Body of pancreas (tissue), 4 donors: ENCODE measurements around the gene DUSP18. TPM values are rescaled to one million over a fixed set of nuclear protein-coding genes. Genes with fewer than 3 reads are reported as not detected.

Experiments used
- ATAC-seq: fragments of 150-250 bp; one replicate; pipeline ENCODE4 v1.9.1; 2016
- DNase-seq, 4 donors: peaks; one replicate each; pipeline ENCODE4 v3.0.0-alpha.2; 2019
- H3K27ac ChIP-seq, 4 donors: fragments of 200-600 bp; sonication (generic); 1 replicate in 3 of 4; 2 replicates in 1 of 4; pipeline versions ENCODE4 v1.5.1 to v1.6.1; 2016 to 2019; ENCODE audit warnings: mild to moderate bottlenecking in 1 of 4, mixed read lengths in 1 of 4, moderate library complexity in 1 of 4
- H3K27me3 ChIP-seq, 2 donors: fragments of 200-600 bp; sonication (generic); one replicate each; pipeline ENCODE4 v1.6.0; 2016; ENCODE audit warnings: mild to moderate bottlenecking in 1 of 2
- H3K36me3 ChIP-seq, 2 donors: fragments of 200-600 bp; sonication (generic); replicated peaks in 1 of 2; 2 replicates each; pipeline ENCODE4 v1.5.1; 2016; ENCODE audit warnings: low read depth in 2 of 2; ENCODE audit not compliant: insufficient read depth in 1 of 2
- H3K4me1 ChIP-seq: fragments of 200-600 bp; sonication (generic); one replicate; pipeline ENCODE4 v1.6.0; 2016
- H3K4me3 ChIP-seq, 2 donors: fragments of 200-600 bp; sonication (generic); 1 replicate in 1 of 2; 2 replicates in 1 of 2; pipeline ENCODE4 v1.5.1; 2016 to 2019
- H3K9me3 ChIP-seq, 3 donors: fragments of 200-600 bp; sonication (generic); 1 replicate in 2 of 3; 2 replicates in 1 of 3; pipeline ENCODE4 v1.5.1; 2016
- CTCF ChIP-seq, 7 experiments: fragments of 450-650 bp in 4 of 7; fragments of 200-600 bp in 3 of 7; sonication (generic) in 3 of 7; IDR thresholded peaks; one replicate each; pipeline ENCODE4 v1.5.1; 2016 to 2019; ENCODE audit warnings: antibody characterized with exemption in 7 of 7
- POLR2A ChIP-seq, 3 donors: fragments of 450-650 bp; IDR thresholded peaks; one replicate each; pipeline ENCODE4 v1.6.1; 2016; ENCODE audit warnings: antibody characterized with exemption in 3 of 3, mild to moderate bottlenecking in 2 of 3
- WGBS, 2 donors: methylation state at CpG; one replicate each; pipeline ENCODE4 v1.1.5; 2017; 5-methylcytosine and 5-hydroxymethylcytosine counted together
- intact Hi-C: fragments of 100-400 bp; cut with DNase I; formaldehyde crosslinking; loops from one replicate; pipeline ENCODE4 v1.15.1; 2023
- total RNA-seq, 2 donors: library from RNA; depleted of rRNA; stranded (reverse); fragments of >200 nt; gene quantifications; one replicate each; pipeline ENCODE4 v1.1.0, GENCODE V29; 2016

The DUSP18 gene
- total RNA-seq, 2 donors from 2014 or later, result 2.3 to 19.1 TPM

- H3K27ac ChIP-seq, result no peak overlapping the region
- H3K27me3 ChIP-seq, result no peaks in the 10 kb centered on the region
- no peak overlapping the region for H3K4me3 ChIP-seq
- WGBS, 2 donors, result 55 to 78% methylated on average over 3 of the region's 3 CpGs
- H3K9me3 ChIP-seq, result no peaks in the 10 kb centered on the region
- DNase-seq (peak in 3 of 4 donors; percentile 50 to 59 (median 58)), ATAC-seq (peak; percentile 21)
- intact Hi-C loops, result loop anchor here (10.0 kb wide), 1 partner anchor 276 kb away; no protein-coding TSS in a partner anchor
- H3K36me3 ChIP-seq, result no peaks in the 10 kb centered on the region
- H3K4me1 ChIP-seq, result peaks cover 7% of the 10 kb centered on the region
- TF ChIP-seq POLR2A (IDR thresholded peaks at IDR 0.05) (no peak), CTCF (IDR thresholded peaks at IDR 0.05) (no peak)
Observed at GRCh38 chr22:30648825-30649224, 18.9 kb downstream of the DUSP18 start.

DNA sequence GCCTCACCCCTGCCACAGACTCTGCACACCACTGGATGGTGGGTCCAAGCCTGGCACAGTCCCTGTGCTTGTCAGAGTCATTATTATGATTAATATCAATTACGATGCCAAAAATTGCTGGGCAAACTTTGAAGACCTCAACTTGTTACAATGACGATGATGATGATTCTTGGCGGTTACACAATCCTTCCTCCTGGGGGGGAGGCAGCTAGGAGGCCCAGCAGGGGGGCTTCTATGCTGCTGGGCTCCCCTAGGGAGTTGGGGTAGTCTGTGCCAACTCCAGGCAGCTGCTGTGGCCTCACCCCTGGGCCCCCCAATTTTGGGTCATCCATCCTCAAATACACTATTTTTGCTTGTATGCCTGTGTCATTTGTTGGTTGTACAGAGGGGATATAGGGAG is 20.1 kb downstream of the DUSP18 start:
- WGBS, 2 donors, result 82% methylated on average over 3 of the region's 3 CpGs; no CpG with 5 or more reads in 1 of the 2 donors
- Histone ChIP-seq H3K36me3 (no peaks in the 10 kb centered on the region), H3K4me3 (no peak overlapping the region), H3K9me3 (no peaks in the 10 kb centered on the region), H3K4me1 (peaks cover 7% of the 10 kb centered on the region), H3K27me3 (no peaks in the 10 kb centered on the region), H3K27ac (no peak overlapping the region)
- ATAC-seq (no peak), DNase-seq (no peak)
- intact Hi-C loops, result loop anchor here (10.0 kb wide), 1 partner anchor 277 kb away; no protein-coding TSS in a partner anchor
- TF ChIP-seq POLR2A (IDR thresholded peaks at IDR 0.05), result no peak
- no peak for TF ChIP-seq CTCF (IDR thresholded peaks at IDR 0.05)

GRCh38 chr22:30646518-30647160 is 21.0 kb downstream of the DUSP18 start:
- TF ChIP-seq CTCF (IDR thresholded peaks at IDR 0.05) (no peak), POLR2A (IDR thresholded peaks at IDR 0.05) (no peak)
- DNase-seq (no peak), ATAC-seq (no peak)
- H3K36me3 ChIP-seq, result no peaks in the 10 kb centered on the region
- H3K4me1 ChIP-seq, result peaks cover 7% of the 10 kb centered on the region
- WGBS, 2 donors, result 93 to 96% methylated on average over 19 to 21 of the region's 25 CpGs
- no peaks in the 10 kb centered on the region for H3K27me3 ChIP-seq
- H3K4me3 ChIP-seq, result no peak overlapping the region
- no peak overlapping the region for H3K27ac ChIP-seq
- intact Hi-C loops, result loop anchor here (10.0 kb wide), 1 partner anchor 278 kb away; no protein-coding TSS in a partner anchor
- no peaks in the 10 kb centered on the region for H3K9me3 ChIP-seq

DNA sequence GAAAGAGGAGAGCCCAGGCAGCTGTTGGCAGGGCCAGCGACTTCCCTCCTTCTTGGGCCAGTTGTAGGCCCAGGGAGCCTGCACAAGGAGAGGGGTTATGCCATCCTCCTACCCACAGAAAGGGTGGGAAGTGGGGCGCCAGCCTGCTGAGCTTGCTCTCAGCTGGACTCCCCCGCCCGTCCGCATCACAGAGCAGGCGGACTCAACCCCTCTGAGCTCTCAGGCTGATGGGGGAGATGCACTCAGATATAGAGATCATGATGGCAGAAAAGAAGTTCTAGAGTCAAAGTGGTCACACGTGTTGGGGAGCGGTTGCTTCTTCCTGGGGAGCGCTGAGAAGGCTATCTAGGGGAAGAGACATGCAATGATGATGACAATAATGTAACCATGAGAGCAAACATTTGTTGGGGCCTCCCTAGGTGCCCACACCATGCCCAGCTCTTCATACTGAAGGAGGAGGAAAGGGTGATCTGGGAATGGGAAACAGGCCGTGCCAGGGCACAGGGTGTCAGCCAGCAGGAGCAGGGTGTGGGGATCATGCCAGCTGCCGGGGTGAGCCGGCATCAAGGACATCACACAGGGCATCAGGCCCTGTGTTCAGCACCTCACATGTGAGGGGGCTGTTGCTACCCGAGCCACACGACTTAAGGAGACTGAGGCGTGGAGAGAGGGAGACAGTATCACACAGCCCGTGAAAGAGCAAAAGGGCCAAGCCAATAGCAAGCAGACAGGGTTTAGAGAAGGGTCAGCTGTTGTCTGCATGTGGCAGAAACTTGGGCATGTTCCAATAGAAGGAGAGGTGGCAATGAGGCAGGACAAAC is 24.4 kb downstream of the DUSP18 start:
- Histone ChIP-seq H3K27me3 (no peaks in the 10 kb centered on the region), H3K27ac (no peak overlapping the region), H3K4me3 (no peak overlapping the region), H3K4me1 (no peaks in the 10 kb centered on the region), H3K36me3 (no peaks in the 10 kb centered on the region), H3K9me3 (no peaks in the 10 kb centered on the region)
- ATAC-seq (no peak), DNase-seq (no peak)
- WGBS, 2 donors, result 70 to 72% methylated on average over 16 of the region's 16 CpGs
- TF ChIP-seq CTCF (IDR thresholded peaks at IDR 0.05) (no peak), POLR2A (IDR thresholded peaks at IDR 0.05) (no peak)
- intact Hi-C loops, result loop anchor here (10.0 kb wide), 1 partner anchor 282 kb away; no protein-coding TSS in a partner anchor
